ENCODE measurements around the gene ZSWIM4.

Gene ZSWIM4

GRCh38 chr19:13765395-13766094 is 29.7 kb upstream of the ZSWIM4 start:
- peak overlapping the region; percentile 62 for H3K27ac ChIP-seq
- no peak for TF ChIP-seq ZFX (IDR thresholded peaks at IDR 0.05; ENCODE audit: borderline replicate concordance)
- TF ChIP-seq CTCF (IDR thresholded peaks at IDR 0.05) = no peak

DNA sequence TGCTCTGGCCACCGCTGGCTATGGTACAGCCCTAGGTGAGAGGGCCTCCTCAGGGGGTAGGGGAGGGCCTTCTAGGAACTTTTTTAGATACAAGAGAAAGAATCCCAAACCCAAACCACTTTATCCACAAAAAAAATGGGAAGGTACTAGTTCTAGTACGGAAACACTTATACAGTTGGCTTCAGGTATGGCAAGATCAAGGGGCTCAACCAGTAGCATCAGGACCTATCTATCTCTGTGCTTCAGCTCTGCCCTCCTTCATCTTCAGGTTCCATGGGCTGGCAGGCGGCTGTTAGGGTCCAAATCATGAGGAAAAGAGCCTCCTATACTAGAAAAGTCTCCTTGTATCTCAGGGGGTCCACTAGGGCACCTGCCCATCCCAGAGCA is 29.2 kb upstream of the ZSWIM4 start:
- TF ChIP-seq CTCF (IDR thresholded peaks at IDR 0.05) (no peak), ZFX (IDR thresholded peaks at IDR 0.05; ENCODE audit: borderline replicate concordance) (no peak)
- peak overlapping the region; percentile 62; the same call in 1 of the 2 replicates for H3K27ac ChIP-seq

GRCh38 chr19:13768510-13768909 is 26.7 kb upstream of the ZSWIM4 start:
- TF ChIP-seq CTCF (IDR thresholded peaks at IDR 0.05) = no peak
- no peak overlapping the region for H3K27ac ChIP-seq

DNA sequence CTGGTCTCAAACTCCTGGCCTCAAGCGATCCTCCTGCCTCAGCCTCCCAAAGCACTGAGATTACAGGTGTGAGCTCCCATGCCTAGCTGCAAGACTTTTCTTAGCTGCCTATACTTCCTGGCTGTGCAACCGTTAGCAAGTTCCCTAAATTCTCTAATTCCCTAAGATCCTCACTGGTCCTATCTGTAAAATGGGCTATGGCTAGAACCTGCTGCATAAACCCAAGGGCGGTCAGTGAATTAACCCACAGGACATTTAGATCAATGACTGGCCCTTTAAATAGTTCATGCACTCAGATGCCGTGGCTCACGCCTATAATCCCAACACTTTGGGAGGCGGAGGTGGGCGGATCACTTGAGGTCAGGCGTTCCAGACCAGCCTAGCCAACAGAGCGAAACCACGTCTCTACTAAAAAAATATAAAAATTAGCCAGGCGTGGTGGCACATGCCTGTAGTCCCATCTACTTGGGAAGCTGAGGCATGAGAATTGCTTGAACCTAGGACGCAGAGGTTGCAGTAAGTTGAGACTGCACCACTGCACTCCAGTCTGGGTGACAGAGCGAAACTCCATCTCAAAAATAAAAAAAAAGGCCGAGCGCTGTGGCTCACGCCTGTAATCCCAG is 25.1 kb upstream of the ZSWIM4 start:
- no peak overlapping the region for H3K27ac ChIP-seq
- no peak for TF ChIP-seq ZFX (IDR thresholded peaks at IDR 0.05; ENCODE audit: borderline replicate concordance)
- TF ChIP-seq CTCF (IDR thresholded peaks at IDR 0.05) = no peak

DNA sequence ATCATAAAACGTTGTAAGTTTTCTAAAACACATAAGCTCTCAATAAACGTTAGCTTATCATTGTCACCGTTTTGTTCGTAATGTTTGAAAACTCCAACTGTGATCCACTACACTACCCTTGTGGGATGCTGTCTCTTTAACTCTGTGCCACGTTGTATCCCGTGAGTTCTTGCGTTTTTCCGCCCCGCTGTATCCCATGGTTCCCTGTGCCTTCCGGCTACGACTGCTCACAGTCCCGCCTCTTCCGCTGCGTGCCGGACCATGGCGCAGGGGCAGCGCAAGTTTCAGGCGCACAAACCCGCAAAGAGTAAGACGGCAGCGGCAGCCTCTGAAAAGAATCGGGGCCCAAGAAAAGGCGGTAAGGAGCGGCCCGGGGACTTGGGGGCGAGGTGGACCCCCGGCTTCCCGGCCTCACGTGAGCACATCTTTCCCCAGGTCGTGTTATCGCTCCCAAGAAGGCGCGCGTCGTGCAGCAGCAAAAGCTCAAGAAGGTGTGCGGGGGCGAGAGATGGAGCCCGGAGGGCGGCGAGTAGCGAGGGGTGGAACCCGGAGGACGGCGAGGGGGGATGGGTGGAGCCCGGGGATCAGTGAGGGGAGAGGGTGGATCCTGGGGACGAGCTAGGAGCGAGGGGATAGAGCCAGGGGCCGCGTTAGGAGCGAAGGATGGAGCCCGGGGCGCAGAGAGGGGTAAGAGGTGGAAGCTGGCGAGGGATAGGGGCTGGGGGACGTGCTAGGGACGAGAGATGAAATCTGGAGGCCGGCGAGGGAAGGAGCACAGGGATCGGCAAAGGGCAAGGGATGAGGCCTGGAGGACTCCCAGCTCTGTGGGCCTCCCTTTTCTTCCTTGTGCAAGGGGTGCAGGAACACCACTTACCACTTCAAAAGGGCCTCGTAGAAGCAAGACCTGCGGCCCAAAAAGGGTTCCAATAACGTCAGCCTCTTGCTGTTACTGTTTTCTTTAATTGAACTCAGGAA is 20.7 kb upstream of the ZSWIM4 start, which contains the start of gene C19orf53:
TSS of gene C19orf53 (plus strand) at position 240 of the 975 bp plus-strand sequence. CDS start at position 262, 22 bp downstream.
- peak within 1 kb of the TSS; percentile 74 for H3K27ac ChIP-seq
- TF ChIP-seq ZFX (IDR thresholded peaks at IDR 0.05; ENCODE audit: borderline replicate concordance) = no peak
- TF ChIP-seq CTCF (IDR thresholded peaks at IDR 0.05) = no peak

- H3K27ac ChIP-seq = no peak overlapping the region
Measured at GRCh38 chr19:13778398-13778797, 16.8 kb upstream of the ZSWIM4 start.

More at GRCh38 chr19:13778398-13778797, 16.8 kb upstream of the ZSWIM4 start:
- no peak for TF ChIP-seq CTCF (IDR thresholded peaks at IDR 0.05)
- no peak for TF ChIP-seq ZFX (IDR thresholded peaks at IDR 0.05; ENCODE audit: borderline replicate concordance)
